Brain microvascular endothelial cell (primary cell): ENCODE data around the gene ZNF609.

Source experiments
- DNase-seq: peaks from one replicate; pipeline ENCODE4 v3.0.0-alpha.2; 2020
- H3K27ac ChIP-seq: fragments of 250-450 bp; sonication (Bioruptor Pico); 2 replicates; pipeline ENCODE4 v1.5.1; 2020; ENCODE audit warnings: mild to moderate bottlenecking, moderate library complexity
- H3K27me3 ChIP-seq: fragments of 250-450 bp; sonication (Bioruptor Pico); replicated peaks from 2 replicates; pipeline ENCODE4 v1.5.1; 2020; ENCODE audit warnings: mild to moderate bottlenecking
- H3K36me3 ChIP-seq: fragments of 250-450 bp; sonication (Bioruptor Pico); replicated peaks from 2 replicates; pipeline ENCODE4 v1.5.1; 2020; ENCODE audit warnings: mild to moderate bottlenecking
- H3K4me3 ChIP-seq: 2 replicates; pipeline ENCODE4 v1.5.1; 2011; ENCODE audit warnings: low read depth, mild to moderate bottlenecking, control low read depth, low read length, moderate library complexity
- CTCF ChIP-seq: IDR thresholded peaks from 2 replicates; pipeline ENCODE4 v1.5.1; 2011; ENCODE audit warnings: low read depth, mild to moderate bottlenecking, moderate library complexity, low read length, control low read depth, inconsistent platforms; ENCODE audit errors: missing control alignments
- in situ Hi-C: cut with HindIII; loops from 2 replicates; pipeline ENCODE4 v1.10.0; 2017; ENCODE audit warnings: low sequenced_read_pairs, low pct_ligation_motif_present

ZNF609 gene

GRCh38 chr15:64695561-64695992 is 235.2 kb downstream of the ZNF609 start:
- Histone ChIP-seq H3K27ac (no peak overlapping the region), H3K36me3 (peaks cover 22% of the 10 kb centered on the region), H3K27me3 (no peaks in the 10 kb centered on the region), H3K4me3 (no peak overlapping the region)
- TF ChIP-seq CTCF = no peak
- in situ Hi-C loops = no loop called here
- no peak for DNase-seq

GRCh38 chr15:64696481-64696880 is 236.1 kb downstream of the ZNF609 start:
- in situ Hi-C loops = no loop called here
- TF ChIP-seq CTCF = no peak
- no peak overlapping the region for H3K4me3 ChIP-seq
- H3K36me3 ChIP-seq = peaks cover 15% of the 10 kb centered on the region
- no peak for DNase-seq
- no peaks in the 10 kb centered on the region for H3K27me3 ChIP-seq
- H3K27ac ChIP-seq = no peak overlapping the region

GRCh38 chr15:64697911-64698369 is 237.6 kb downstream of the ZNF609 start:
- Histone ChIP-seq H3K4me3 (no peak overlapping the region), H3K27me3 (no peaks in the 10 kb centered on the region), H3K36me3 (peaks cover 5% of the 10 kb centered on the region), H3K27ac (no peak overlapping the region)
- in situ Hi-C loops = no loop called here
- no peak for TF ChIP-seq CTCF
- no peak for DNase-seq

GRCh38 chr15:64698823-64699222 is 238.4 kb downstream of the ZNF609 start:
- peaks cover 5% of the 10 kb centered on the region for H3K36me3 ChIP-seq
- H3K27ac ChIP-seq = no peak overlapping the region
- H3K27me3 ChIP-seq = no peaks in the 10 kb centered on the region
- no peak for TF ChIP-seq CTCF
- H3K4me3 ChIP-seq = no peak overlapping the region
- in situ Hi-C loops = no loop called here
- DNase-seq = no peak

- Histone ChIP-seq H3K36me3 (peaks cover under 1% of the 10 kb centered on the region), H3K4me3 (no peak overlapping the region), H3K27ac (no peak overlapping the region), H3K27me3 (no peaks in the 10 kb centered on the region)
- TF ChIP-seq CTCF = no peak
- in situ Hi-C loops = no loop called here
- no peak for DNase-seq
Observed at GRCh38 chr15:64699751-64700388, 239.5 kb downstream of the ZNF609 start.

- DNase-seq = no peak
- H3K36me3 ChIP-seq = no peaks in the 10 kb centered on the region
- no peak overlapping the region for H3K27ac ChIP-seq
- in situ Hi-C loops = no loop called here
- H3K27me3 ChIP-seq = no peaks in the 10 kb centered on the region
- H3K4me3 ChIP-seq = no peak overlapping the region
- TF ChIP-seq CTCF = no peak
Observed at GRCh38 chr15:64701051-64701450, 240.7 kb downstream of the ZNF609 start.
